Measurements from ENCODE around the gene DLX4.

The DLX4 gene

GRCh38 chr17:49931416-49932137 is 37.4 kb upstream of the DLX4 start:
- Histone ChIP-seq H3K36me3 (ENCODE audit: insufficient read depth, low read length) (no peaks in the 10 kb centered on the region), H3K4me1 (ENCODE audit: insufficient read depth, low read length) (no peaks in the 10 kb centered on the region), H3K27me3 (ENCODE audit: control insufficient read depth in 1 of 2, insufficient read depth in 2 of 2, low read length in 2 of 2) (peaks cover 0 to 19% of the 10 kb centered on the region in 2 donors), H3K9ac (ENCODE audit: low read length) (no peak overlapping the region), H3K4me3 (ENCODE audit: low read depth in 1 of 2, low read length in 2 of 2) (no peak overlapping the region), H3K27ac (ENCODE audit: low read depth, low read length) (no peak overlapping the region), H3K9me3 (ENCODE audit: low read length) (no peaks in the 10 kb centered on the region)

GRCh38 chr17:49932138-49932723 is 36.8 kb upstream of the DLX4 start:
- H3K9ac ChIP-seq (ENCODE audit: low read length): no peak overlapping the region

GRCh38 chr17:49932901-49933300 is 36.1 kb upstream of the DLX4 start:
- H3K4me1 ChIP-seq (ENCODE audit: insufficient read depth, low read length): no peaks in the 10 kb centered on the region
- peaks cover 0 to 11% of the 10 kb centered on the region in 2 donors for H3K27me3 ChIP-seq (ENCODE audit: control insufficient read depth in 1 of 2, insufficient read depth in 2 of 2, low read length in 2 of 2)
- no peak overlapping the region for H3K9ac ChIP-seq (ENCODE audit: low read length)
- H3K4me3 ChIP-seq (ENCODE audit: low read depth in 1 of 2, low read length in 2 of 2): no peak overlapping the region
- H3K9me3 ChIP-seq (ENCODE audit: low read length): no peaks in the 10 kb centered on the region
- H3K27ac ChIP-seq (ENCODE audit: low read depth, low read length): no peak overlapping the region
- no peaks in the 10 kb centered on the region for H3K36me3 ChIP-seq (ENCODE audit: insufficient read depth, low read length)

More at GRCh38 chr17:49932138-49932723, 36.8 kb upstream of the DLX4 start:
- H3K27ac ChIP-seq (ENCODE audit: low read depth, low read length): no peak overlapping the region
- no peak overlapping the region for H3K4me3 ChIP-seq (ENCODE audit: low read depth in 1 of 2, low read length in 2 of 2)
- no peaks in the 10 kb centered on the region for H3K9me3 ChIP-seq (ENCODE audit: low read length)
- H3K4me1 ChIP-seq (ENCODE audit: insufficient read depth, low read length): no peaks in the 10 kb centered on the region
- H3K27me3 ChIP-seq (ENCODE audit: control insufficient read depth in 1 of 2, insufficient read depth in 2 of 2, low read length in 2 of 2): peaks cover 0 to 17% of the 10 kb centered on the region in 2 donors
- H3K36me3 ChIP-seq (ENCODE audit: insufficient read depth, low read length): no peaks in the 10 kb centered on the region

DNA sequence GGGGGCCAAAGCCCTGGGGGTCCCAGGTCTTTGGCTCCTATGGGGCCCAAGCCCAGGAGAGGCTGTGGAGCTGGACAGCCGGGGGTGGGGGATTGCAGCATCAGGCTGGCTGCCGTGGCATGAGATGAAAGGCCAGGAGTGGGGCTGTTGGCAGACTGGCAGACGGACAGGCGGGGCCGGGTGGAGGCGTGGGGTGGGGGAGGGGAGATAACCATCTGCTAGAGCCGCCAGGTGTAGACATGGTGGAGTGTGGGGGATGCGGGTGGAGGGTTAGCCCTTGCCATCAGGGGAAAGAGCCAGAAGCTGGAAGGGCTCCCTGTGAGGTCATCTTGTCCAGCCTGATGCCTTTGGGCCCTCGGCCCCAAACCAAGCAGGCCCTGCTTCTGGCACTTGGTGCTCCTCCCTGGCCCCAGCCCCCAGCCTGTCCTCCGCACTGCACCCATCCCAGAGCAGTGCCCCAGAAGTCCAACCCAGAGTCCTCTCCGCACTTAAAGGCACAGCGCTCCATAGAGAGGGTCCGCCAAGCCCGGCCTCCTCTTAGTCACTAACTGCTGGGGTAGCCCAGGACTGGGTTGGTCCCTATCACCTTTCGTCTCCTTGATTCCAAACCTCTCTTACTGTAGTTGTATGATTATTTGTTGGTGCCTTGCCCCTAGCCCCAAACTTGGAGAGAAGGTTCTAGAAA is 33.3 kb upstream of the DLX4 start:
- Histone ChIP-seq H3K27ac (ENCODE audit: low read depth, low read length) (no peak overlapping the region), H3K36me3 (ENCODE audit: insufficient read depth, low read length) (no peaks in the 10 kb centered on the region), H3K4me3 (ENCODE audit: low read depth in 1 of 2, low read length in 2 of 2) (no peak overlapping the region), H3K9ac (ENCODE audit: low read length) (no peak overlapping the region), H3K9me3 (ENCODE audit: low read length) (no peaks in the 10 kb centered on the region), H3K4me1 (ENCODE audit: insufficient read depth, low read length) (no peaks in the 10 kb centered on the region), H3K27me3 (ENCODE audit: control insufficient read depth in 1 of 2, insufficient read depth in 2 of 2, low read length in 2 of 2) (peaks cover 0 to 15% of the 10 kb centered on the region in 2 donors)

DNA sequence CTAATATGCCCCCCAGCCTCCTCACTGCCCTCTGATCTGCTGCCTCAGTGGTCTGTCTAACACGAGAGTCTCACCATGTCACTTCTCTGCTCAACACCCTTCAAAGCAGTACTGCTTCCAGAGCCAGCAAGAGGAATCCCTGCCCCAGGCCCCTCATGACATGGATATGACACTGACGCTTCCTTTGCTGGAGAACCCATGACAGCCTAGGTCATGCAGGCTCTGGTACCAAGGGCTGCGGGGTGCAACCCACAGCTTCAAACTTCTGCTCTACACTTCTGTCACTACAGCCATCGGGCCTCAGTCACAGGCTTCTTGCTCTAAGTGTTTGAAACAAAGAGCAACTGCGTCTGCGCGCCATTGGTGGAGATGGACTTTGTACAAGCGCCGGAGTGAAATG is 32.6 kb upstream of the DLX4 start:
- peaks cover 0 to 18% of the 10 kb centered on the region in 2 donors for H3K27me3 ChIP-seq (ENCODE audit: control insufficient read depth in 1 of 2, insufficient read depth in 2 of 2, low read length in 2 of 2)
- no peak overlapping the region for H3K4me3 ChIP-seq (ENCODE audit: low read depth in 1 of 2, low read length in 2 of 2)
- H3K9me3 ChIP-seq (ENCODE audit: low read length): no peaks in the 10 kb centered on the region
- H3K9ac ChIP-seq (ENCODE audit: low read length): no peak overlapping the region
- H3K36me3 ChIP-seq (ENCODE audit: insufficient read depth, low read length): no peaks in the 10 kb centered on the region
- no peak overlapping the region for H3K27ac ChIP-seq (ENCODE audit: low read depth, low read length)
- no peaks in the 10 kb centered on the region for H3K4me1 ChIP-seq (ENCODE audit: insufficient read depth, low read length)

- Histone ChIP-seq H3K36me3 (ENCODE audit: insufficient read depth, low read length) (no peaks in the 10 kb centered on the region), H3K27me3 (ENCODE audit: control insufficient read depth in 1 of 2, insufficient read depth in 2 of 2, low read length in 2 of 2) (peaks cover 0 to 17% of the 10 kb centered on the region in 2 donors), H3K9ac (ENCODE audit: low read length) (no peak overlapping the region), H3K27ac (ENCODE audit: low read depth, low read length) (no peak overlapping the region), H3K4me3 (ENCODE audit: low read depth in 1 of 2, low read length in 2 of 2) (no peak overlapping the region), H3K9me3 (ENCODE audit: low read length) (no peaks in the 10 kb centered on the region), H3K4me1 (ENCODE audit: insufficient read depth, low read length) (no peaks in the 10 kb centered on the region)
These were observed 29.7 kb upstream of the DLX4 start for GRCh38 chr17:49939318-49939717.

GRCh38 chr17:49941427-49941826 is 27.6 kb upstream of the DLX4 start:
- H3K27me3 ChIP-seq (ENCODE audit: control insufficient read depth in 1 of 2, insufficient read depth in 2 of 2, low read length in 2 of 2): peaks cover 0 to 22% of the 10 kb centered on the region in 2 donors
- no peaks in the 10 kb centered on the region for H3K36me3 ChIP-seq (ENCODE audit: insufficient read depth, low read length)
- H3K9ac ChIP-seq (ENCODE audit: low read length): no peak overlapping the region
- no peaks in the 10 kb centered on the region for H3K9me3 ChIP-seq (ENCODE audit: low read length)
- no peak overlapping the region for H3K4me3 ChIP-seq (ENCODE audit: low read depth in 1 of 2, low read length in 2 of 2)
- no peak overlapping the region for H3K27ac ChIP-seq (ENCODE audit: low read depth, low read length)
- no peaks in the 10 kb centered on the region for H3K4me1 ChIP-seq (ENCODE audit: insufficient read depth, low read length)

DNA sequence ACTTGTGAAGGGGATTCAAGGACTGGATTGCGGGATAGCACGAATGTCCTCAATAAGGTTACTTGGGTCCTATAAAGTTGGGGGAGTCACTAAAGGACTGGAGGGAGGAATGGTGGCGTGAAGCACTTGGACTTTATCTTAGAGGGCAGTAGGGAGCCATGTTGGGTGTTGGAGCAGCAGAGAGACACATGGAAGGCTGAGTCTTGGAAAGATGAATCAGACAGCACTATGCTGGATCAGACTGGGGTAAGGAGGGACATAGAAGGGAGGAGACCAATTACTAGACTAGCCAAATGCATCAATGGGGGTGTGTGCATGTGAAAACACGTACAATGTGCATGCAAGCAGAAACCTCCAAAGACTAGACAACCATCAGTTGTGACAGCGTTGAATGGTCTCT is 26.0 kb upstream of the DLX4 start:
- H3K9me3 ChIP-seq (ENCODE audit: low read length): no peaks in the 10 kb centered on the region
- H3K27me3 ChIP-seq (ENCODE audit: control insufficient read depth in 1 of 2, insufficient read depth in 2 of 2, low read length in 2 of 2): peaks cover 0 to 22% of the 10 kb centered on the region in 2 donors
- no peak overlapping the region for H3K9ac ChIP-seq (ENCODE audit: low read length)
- no peaks in the 10 kb centered on the region for H3K4me1 ChIP-seq (ENCODE audit: insufficient read depth, low read length)
- no peaks in the 10 kb centered on the region for H3K36me3 ChIP-seq (ENCODE audit: insufficient read depth, low read length)
- no peak overlapping the region for H3K4me3 ChIP-seq (ENCODE audit: low read depth in 1 of 2, low read length in 2 of 2)
- H3K27ac ChIP-seq (ENCODE audit: low read depth, low read length): no peak overlapping the region

- H3K4me3 ChIP-seq (ENCODE audit: low read depth in 1 of 2, low read length in 2 of 2): no peak overlapping the region
- H3K27ac ChIP-seq (ENCODE audit: low read depth, low read length): no peak overlapping the region
- H3K36me3 ChIP-seq (ENCODE audit: insufficient read depth, low read length): no peaks in the 10 kb centered on the region
- no peaks in the 10 kb centered on the region for H3K9me3 ChIP-seq (ENCODE audit: low read length)
- H3K9ac ChIP-seq (ENCODE audit: low read length): no peak overlapping the region
- H3K4me1 ChIP-seq (ENCODE audit: insufficient read depth, low read length): no peaks in the 10 kb centered on the region
- H3K27me3 ChIP-seq (ENCODE audit: control insufficient read depth in 1 of 2, insufficient read depth in 2 of 2, low read length in 2 of 2): peaks cover 3 to 18% of the 10 kb centered on the region in 2 donors
These were observed 24.6 kb upstream of the DLX4 start for GRCh38 chr17:49944273-49944870.

- no peak overlapping the region for H3K27ac ChIP-seq (ENCODE audit: low read depth, low read length)
- no peaks in the 10 kb centered on the region for H3K36me3 ChIP-seq (ENCODE audit: insufficient read depth, low read length)
- H3K9me3 ChIP-seq (ENCODE audit: low read length): no peaks in the 10 kb centered on the region
- no peak overlapping the region for H3K4me3 ChIP-seq (ENCODE audit: low read depth in 1 of 2, low read length in 2 of 2)
- H3K4me1 ChIP-seq (ENCODE audit: insufficient read depth, low read length): no peaks in the 10 kb centered on the region
- H3K27me3 ChIP-seq (ENCODE audit: control insufficient read depth in 1 of 2, insufficient read depth in 2 of 2, low read length in 2 of 2): peaks cover 15 to 24% of the 10 kb centered on the region in 2 donors
- no peak overlapping the region for H3K9ac ChIP-seq (ENCODE audit: low read length)
These were observed 22.8 kb upstream of the DLX4 start for GRCh38 chr17:49946208-49946607.

GRCh38 chr17:49946964-49947584 is 21.9 kb upstream of the DLX4 start:
- Histone ChIP-seq H3K27me3 (ENCODE audit: control insufficient read depth in 1 of 2, insufficient read depth in 2 of 2, low read length in 2 of 2) (peaks cover 15 to 30% of the 10 kb centered on the region in 2 donors), H3K36me3 (ENCODE audit: insufficient read depth, low read length) (no peaks in the 10 kb centered on the region), H3K4me1 (ENCODE audit: insufficient read depth, low read length) (no peaks in the 10 kb centered on the region), H3K9ac (ENCODE audit: low read length) (no peak overlapping the region), H3K9me3 (ENCODE audit: low read length) (no peaks in the 10 kb centered on the region), H3K27ac (ENCODE audit: low read depth, low read length) (no peak overlapping the region), H3K4me3 (ENCODE audit: low read depth in 1 of 2, low read length in 2 of 2) (no peak overlapping the region)

Measured in muscle layer of colon (tissue), 2 donors.